Epithelial cell of proximal tubule (primary cell): Measurements from ENCODE around the gene PIANP. TPM values are rescaled to one million over a fixed set of nuclear protein-coding genes. Genes with fewer than 3 reads are reported as not detected.

Experiments
- DNase-seq: peaks from one replicate; pipeline ENCODE4 v3.0.0-alpha.2; 2011; ENCODE audit warnings: low read depth
- H3K4me3 ChIP-seq: 2 replicates; pipeline ENCODE4 v1.5.1; 2011; ENCODE audit warnings: low read depth, mild to moderate bottlenecking, low read length
- total RNA-seq: library from RNA; depleted of rRNA; stranded (reverse); fragments of >200 nt; gene quantifications from 2 replicates; pipeline ENCODE4 v1.2.3, GENCODE V29; 2015
- TF ChIP-seq, protein P1 (sequence below): conservative IDR thresholded peaks from 2 replicates; pipeline ENCODE4 v1.5.1; 2012; ENCODE audit warnings: low read depth, mild to moderate bottlenecking, low read length

PIANP gene
- total RNA-seq, 1 donor from 2014 or later: 0.06 TPM

DNA sequence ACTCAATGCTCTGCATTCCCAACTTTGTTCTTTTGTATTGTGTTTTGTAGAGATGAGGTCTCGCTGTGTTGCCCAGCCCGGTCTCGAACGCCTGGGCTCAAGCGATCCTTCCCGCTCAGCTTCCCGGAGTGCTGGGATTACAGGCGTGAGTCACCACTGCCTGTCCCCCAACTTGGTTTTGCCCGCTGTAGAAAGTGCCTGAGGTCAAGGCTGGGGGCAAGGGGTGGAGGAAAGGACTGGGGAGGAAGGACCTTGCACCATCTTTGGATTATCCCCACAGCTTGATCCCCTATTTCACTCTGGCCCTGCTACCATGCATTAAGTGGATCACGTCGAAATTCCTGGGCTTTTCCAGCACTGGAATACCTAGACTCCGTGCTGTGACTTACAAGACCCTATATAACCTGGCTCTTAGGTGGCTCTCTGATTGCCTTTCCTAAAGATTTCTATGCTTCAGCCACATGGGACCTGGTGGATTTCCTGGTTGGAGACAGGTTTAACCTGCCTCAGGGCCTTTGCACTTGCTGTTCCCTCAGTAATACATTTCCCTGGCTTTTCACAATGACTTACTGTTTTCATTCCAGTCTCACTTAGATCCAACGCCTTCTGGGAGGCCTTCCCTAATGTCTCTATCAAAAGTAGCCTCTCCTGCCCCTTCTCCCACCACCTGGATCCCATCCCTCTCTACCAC is 608 bp upstream of the PIANP start:
- TF ChIP-seq, protein P1, sequence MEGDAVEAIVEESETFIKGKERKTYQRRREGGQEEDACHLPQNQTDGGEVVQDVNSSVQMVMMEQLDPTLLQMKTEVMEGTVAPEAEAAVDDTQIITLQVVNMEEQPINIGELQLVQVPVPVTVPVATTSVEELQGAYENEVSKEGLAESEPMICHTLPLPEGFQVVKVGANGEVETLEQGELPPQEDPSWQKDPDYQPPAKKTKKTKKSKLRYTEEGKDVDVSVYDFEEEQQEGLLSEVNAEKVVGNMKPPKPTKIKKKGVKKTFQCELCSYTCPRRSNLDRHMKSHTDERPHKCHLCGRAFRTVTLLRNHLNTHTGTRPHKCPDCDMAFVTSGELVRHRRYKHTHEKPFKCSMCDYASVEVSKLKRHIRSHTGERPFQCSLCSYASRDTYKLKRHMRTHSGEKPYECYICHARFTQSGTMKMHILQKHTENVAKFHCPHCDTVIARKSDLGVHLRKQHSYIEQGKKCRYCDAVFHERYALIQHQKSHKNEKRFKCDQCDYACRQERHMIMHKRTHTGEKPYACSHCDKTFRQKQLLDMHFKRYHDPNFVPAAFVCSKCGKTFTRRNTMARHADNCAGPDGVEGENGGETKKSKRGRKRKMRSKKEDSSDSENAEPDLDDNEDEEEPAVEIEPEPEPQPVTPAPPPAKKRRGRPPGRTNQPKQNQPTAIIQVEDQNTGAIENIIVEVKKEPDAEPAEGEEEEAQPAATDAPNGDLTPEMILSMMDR: no peak
- H3K4me3 ChIP-seq: peak overlapping the region; percentile 52
- no peak for DNase-seq

DNA sequence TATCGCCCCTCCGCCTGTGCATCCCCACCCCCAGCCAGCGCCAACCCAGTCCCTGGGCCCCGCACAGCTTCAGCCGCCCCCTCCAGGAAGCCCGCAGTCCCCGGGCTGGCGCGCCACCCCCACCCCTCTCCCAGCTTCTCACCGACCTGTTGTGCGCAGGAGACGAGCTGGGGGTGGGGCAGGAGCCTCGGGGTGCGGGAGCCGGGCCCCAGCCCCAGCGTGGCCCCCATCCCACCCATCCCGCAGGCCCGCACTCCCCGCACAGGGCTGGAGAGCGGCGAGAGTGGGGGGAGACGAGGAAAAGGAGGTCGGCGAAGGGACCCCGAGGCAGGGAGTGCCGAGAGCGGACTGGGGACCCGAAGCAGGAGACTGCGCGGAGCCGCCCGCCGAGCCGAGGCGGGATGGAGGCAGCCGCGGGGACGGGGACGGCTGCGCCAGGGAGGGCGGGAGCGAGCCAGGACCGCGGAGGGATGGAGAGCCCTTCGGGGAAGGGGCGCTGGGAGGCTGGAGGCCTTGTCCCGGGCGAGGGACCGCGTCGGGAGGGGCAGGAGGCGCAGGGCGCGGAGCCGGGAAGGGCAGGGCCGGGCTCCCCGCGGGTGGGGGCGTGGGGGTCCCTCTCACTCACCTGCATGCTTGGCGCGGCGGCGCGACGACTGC is 498 bp downstream of the PIANP start:
- H3K4me3 ChIP-seq: peak overlapping the region; percentile 57
- TF ChIP-seq, protein P1: no peak
- no peak for DNase-seq

DNA sequence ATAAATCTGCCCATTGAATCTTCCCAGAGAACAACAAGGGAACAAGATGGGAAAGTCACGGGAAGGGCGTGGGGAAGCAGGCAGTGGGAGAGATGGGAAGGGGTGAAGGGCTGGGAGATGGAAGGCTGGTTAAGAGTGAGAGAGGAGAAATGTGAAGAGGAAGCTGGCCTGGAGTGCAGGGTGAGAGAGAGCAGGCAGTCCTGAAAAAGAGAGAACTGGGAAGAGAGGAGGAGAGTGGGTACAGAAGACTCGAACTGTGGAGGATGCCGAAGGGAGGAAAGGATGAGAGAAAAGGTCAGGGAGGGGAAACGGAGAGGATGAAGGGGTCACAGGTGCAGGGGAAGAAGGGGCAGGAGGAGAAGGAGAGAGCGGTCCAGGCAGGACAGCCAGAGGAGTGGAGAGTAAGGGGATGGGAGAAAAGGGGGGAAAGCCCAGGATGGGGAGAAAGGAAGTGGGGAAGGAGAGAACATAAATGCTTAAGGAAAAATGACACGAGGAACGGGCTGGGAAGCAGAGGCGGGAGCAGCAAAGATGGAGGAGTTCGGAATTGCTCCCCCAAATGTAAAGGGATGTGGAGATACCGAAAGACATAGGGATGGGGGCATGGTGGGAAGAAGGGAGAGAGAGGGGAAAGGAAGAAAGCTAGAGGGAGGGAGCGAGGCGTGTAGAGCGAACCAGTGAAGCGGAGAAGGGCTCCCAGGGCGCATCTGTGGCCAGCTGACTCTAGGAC is 1.2 kb downstream of the PIANP start:
- peak overlapping the region; percentile 57 for H3K4me3 ChIP-seq
- TF ChIP-seq, protein P1: no peak
- no peak for DNase-seq

DNA sequence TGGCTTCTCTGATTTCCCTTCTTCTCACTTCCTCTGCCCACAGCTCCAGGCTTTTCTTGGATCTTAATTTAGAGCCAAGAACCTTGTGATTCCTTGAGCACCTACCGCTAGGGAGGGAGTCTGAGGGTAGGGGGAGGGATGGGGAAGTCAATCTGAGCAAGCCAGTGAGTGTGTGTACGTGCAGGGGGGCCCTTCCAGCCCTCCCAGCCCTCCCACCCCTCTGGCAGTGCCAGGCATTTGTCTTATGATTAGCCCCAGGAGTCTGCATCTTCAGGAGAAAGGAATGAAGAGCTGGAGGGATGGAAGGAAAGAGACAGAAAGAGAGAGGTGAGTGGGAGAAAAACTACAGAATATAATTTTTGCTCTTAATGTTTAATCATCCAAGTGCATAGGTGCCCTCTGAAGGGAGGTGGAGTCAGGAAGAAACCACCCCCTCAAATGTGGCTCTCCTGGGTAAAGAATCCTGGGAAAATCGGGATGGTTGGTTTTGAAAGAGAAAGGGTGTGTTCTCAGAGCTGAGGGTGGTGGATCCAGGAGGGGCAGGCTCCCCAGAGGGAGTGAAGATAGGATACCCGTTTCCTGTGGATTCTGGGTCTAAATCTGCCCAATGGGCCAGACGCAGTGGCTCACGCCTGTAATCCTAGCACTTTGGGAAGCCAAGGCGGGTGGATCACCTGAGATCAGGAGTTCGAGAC is 2.1 kb downstream of the PIANP start:
- H3K4me3 ChIP-seq: no peak overlapping the region
- TF ChIP-seq, protein P1: no peak
- no peak for DNase-seq

DNA sequence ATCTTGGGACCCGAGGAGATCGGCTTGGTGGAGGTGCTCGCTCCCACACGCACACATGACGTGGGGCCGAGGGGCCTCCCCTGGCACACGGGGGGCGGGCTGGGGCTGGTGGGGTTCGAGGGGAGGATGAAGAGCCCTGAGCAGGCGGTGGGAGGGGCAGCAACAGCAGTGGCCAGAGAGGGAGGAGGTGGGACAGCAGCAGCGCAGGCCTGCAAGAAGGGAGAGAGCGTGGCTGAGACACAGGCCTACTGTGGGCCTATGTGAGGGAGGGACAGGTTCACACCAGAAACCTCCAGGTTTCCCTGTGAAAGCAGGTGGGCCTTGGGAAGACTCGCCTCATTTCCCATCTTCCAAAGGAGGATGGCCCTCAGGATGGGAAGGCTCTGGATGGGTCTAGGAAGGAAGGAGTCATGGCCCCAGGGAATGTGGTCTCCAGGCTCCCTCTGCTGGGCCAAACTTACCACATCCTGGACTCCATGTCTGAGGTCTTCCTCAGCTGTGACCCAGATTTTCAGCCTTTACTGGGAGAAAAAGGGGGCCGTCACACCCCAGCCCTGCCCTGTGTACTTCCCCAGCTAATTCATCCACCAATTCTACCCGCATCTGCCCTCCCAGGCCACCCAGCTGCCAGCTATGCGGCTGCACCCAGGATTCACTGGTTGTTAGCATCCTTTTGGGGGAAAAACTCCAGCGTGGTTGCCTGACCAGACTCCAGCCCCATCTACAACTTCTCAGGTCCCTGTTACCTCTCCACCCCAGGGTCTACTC is 2.8 kb downstream of the PIANP start:
- H3K4me3 ChIP-seq: no peak overlapping the region
- DNase-seq: no peak
- TF ChIP-seq, protein P1: peak; percentile 74
